Measurements from ENCODE around the gene CFP.

DNA sequence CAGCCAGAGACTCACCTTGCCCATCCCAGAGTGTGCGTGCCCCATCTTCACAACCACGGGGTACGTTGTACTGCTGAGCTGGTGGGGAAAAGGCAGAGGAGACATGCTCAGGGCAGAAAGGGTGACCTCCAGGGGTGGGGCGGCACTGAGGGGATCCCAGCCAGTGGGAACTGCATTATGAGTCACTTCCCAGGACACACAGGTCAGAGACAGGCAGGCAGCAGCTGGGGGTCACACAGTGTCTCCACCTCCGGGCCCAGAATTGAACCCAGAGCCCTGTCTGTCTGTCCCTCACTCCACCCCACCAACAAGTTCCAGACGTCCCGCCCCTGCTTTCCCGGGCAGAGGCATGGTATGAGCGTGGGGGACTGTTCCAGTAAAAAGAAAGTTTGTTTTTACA, 52.3 kb downstream of the CFP start:
- TF ChIP-seq, protein P1, sequence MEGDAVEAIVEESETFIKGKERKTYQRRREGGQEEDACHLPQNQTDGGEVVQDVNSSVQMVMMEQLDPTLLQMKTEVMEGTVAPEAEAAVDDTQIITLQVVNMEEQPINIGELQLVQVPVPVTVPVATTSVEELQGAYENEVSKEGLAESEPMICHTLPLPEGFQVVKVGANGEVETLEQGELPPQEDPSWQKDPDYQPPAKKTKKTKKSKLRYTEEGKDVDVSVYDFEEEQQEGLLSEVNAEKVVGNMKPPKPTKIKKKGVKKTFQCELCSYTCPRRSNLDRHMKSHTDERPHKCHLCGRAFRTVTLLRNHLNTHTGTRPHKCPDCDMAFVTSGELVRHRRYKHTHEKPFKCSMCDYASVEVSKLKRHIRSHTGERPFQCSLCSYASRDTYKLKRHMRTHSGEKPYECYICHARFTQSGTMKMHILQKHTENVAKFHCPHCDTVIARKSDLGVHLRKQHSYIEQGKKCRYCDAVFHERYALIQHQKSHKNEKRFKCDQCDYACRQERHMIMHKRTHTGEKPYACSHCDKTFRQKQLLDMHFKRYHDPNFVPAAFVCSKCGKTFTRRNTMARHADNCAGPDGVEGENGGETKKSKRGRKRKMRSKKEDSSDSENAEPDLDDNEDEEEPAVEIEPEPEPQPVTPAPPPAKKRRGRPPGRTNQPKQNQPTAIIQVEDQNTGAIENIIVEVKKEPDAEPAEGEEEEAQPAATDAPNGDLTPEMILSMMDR (IDR thresholded peaks at IDR 0.05) = no peak
- TF ChIP-seq POLR2AphosphoS5 (IDR thresholded peaks at IDR 0.05) = no peak
- TF ChIP-seq EP300 (IDR thresholded peaks at IDR 0.05) = no peak
- TF ChIP-seq POLR2A (IDR thresholded peaks at IDR 0.05; ENCODE audit: low read depth) = no peak

Measured in esophagus muscularis mucosa (tissue), 4 donors.